Activated T-helper 17 cell treated with anti-CD3 and anti-CD28 coated beads, Interleukin-2, amount 50 U/mL, for 72 hours (primary cell): Measurements from ENCODE around the gene KRTAP10-6. TPM values are rescaled to one million over a fixed set of nuclear protein-coding genes. Genes with fewer than 3 reads are reported as not detected.
A peak's percentile ranks its signal among the peaks of the same experiment; 100 is the strongest.
"Not testable (repeated sequence)": the region's sequence is repeated elsewhere in the genome, so short reads cannot be mapped to it uniquely, and the experiment has no call there.

Experiments
- ATAC-seq: fragments of 150-1000 bp; cut with Tn5 transposase; replicated peaks from 2 replicates; pipeline ENCODE4 v1.10.0; 2021; ENCODE audit warnings: mild to moderate bottlenecking, moderate library complexity
- H3K27ac Mint-ChIP-seq: one replicate; pipeline ENCODE4 v1.8.0; 2022; ENCODE audit warnings: mixed read lengths
- H3K27me3 Mint-ChIP-seq: one replicate; pipeline ENCODE4 v1.8.0; 2022; ENCODE audit warnings: mixed read lengths
- H3K36me3 Mint-ChIP-seq: one replicate; pipeline ENCODE4 v1.8.0; 2022; ENCODE audit warnings: low read depth, mild to moderate bottlenecking, mixed read lengths
- H3K4me1 Mint-ChIP-seq: one replicate; pipeline ENCODE4 v1.8.0; 2022; ENCODE audit warnings: mixed read lengths
- H3K4me3 Mint-ChIP-seq: one replicate; pipeline ENCODE4 v1.8.0; 2022; ENCODE audit warnings: mild to moderate bottlenecking, mixed read lengths
- H3K9me3 Mint-ChIP-seq: one replicate; pipeline ENCODE4 v1.8.0; 2022; ENCODE audit warnings: mixed read lengths
- total RNA-seq, 2 donors: library from RNA; stranded (reverse); gene quantifications; one replicate each; pipeline ENCODE4 v1.2.3, GENCODE V29; 2022

KRTAP10-6 gene
- total RNA-seq, 2 donors from 2014 or later, result not detected

- no peak for ATAC-seq
- H3K36me3 Mint-ChIP-seq, result no peaks in the 10 kb centered on the region
- no peaks in the 10 kb centered on the region for H3K27me3 Mint-ChIP-seq
- H3K4me1 Mint-ChIP-seq, result no peaks in the 10 kb centered on the region
- H3K27ac Mint-ChIP-seq, result no peak overlapping the region
- H3K4me3 Mint-ChIP-seq, result no peak overlapping the region
- peaks cover 20% of the 10 kb centered on the region for H3K9me3 Mint-ChIP-seq
Measured at GRCh38 chr21:44611551-44611950, 19.2 kb upstream of the KRTAP10-6 start.

GRCh38 chr21:44610157-44610843, 18.0 kb upstream of the KRTAP10-6 start:
- not testable (repeated sequence) for H3K27ac Mint-ChIP-seq, H3K36me3 Mint-ChIP-seq, H3K4me1 Mint-ChIP-seq, H3K27me3 Mint-ChIP-seq, H3K4me3 Mint-ChIP-seq, ATAC-seq
- peaks cover 22% of the 10 kb centered on the region for H3K9me3 Mint-ChIP-seq

DNA sequence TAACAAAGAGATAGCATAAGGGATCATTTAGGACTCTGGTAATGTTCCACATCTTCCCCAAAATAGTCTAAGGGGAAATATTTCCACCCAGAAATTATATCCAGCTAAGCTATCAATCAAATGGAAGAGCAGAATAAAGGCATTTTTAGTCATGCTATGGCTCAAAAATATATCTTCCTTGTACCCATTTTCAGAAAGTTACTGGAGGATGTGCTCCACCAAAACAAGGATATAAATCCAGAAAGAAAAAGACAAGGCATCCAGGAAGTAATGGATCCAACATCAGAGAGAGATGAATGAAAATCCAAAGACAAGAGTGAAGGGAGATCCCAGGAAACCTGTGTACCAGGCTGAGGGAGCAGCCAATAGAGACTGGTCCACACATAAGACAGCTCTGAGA, 16.9 kb upstream of the KRTAP10-6 start:
- Mint-ChIP-seq H3K4me3 (no peak overlapping the region), H3K36me3 (no peaks in the 10 kb centered on the region), H3K27me3 (no peaks in the 10 kb centered on the region), H3K4me1 (no peaks in the 10 kb centered on the region), H3K27ac (no peak overlapping the region), H3K9me3 (peaks cover 22% of the 10 kb centered on the region)
- ATAC-seq, result no peak

- no peak overlapping the region for H3K4me3 Mint-ChIP-seq
- no peaks in the 10 kb centered on the region for H3K27me3 Mint-ChIP-seq
- H3K4me1 Mint-ChIP-seq, result no peaks in the 10 kb centered on the region
- peaks cover 22% of the 10 kb centered on the region for H3K9me3 Mint-ChIP-seq
- no peak for ATAC-seq
- no peak overlapping the region for H3K27ac Mint-ChIP-seq
- H3K36me3 Mint-ChIP-seq, result no peaks in the 10 kb centered on the region
Measured at GRCh38 chr21:44606495-44606894, 14.2 kb upstream of the KRTAP10-6 start.

GRCh38 chr21:44603911-44604310, 11.6 kb upstream of the KRTAP10-6 start:
- Mint-ChIP-seq H3K36me3 (no peaks in the 10 kb centered on the region), H3K27me3 (no peaks in the 10 kb centered on the region), H3K27ac (no peak overlapping the region), H3K4me3 (no peak overlapping the region), H3K9me3 (peaks cover 6% of the 10 kb centered on the region), H3K4me1 (no peaks in the 10 kb centered on the region)
- no peak for ATAC-seq

DNA sequence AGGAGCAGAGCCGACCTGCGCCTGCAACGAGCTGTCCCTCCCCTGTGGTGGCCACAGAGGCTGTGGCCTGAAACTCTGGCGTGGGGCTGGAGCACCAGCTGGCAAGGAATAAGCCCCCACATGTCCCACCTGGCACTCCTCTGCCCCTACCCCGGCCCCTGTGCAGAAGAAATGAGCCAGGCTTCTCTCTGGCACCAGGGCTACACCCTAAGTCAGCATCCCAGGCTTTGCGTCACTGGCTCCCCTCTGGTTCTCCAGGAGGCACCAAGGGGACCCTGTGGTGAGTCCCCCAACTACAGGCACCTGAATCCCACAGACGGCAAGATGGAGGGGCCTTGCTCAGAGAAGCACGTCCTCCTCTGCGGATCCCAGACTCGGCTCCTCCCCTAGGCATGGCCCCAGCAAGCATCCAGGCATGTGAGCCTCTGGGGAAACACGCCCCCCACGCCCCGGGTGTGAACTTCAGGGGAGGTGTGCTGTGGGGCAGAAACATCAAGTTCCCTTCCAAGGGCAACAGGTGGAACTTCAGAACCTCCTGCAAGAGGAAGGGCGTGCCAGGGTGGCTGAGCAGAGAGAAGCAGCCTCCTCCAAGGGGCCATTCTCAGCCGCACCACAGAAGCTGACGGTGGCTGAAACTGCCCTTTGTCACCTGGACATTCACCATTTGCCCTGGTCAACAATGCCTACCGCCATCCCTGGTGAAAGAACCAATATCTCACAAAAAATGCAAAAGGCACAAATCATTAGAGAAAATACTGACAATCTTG, 11.0 kb upstream of the KRTAP10-6 start:
- Mint-ChIP-seq H3K27me3 (peaks cover 4% of the 10 kb centered on the region), H3K9me3 (peaks cover 8% of the 10 kb centered on the region), H3K36me3 (no peaks in the 10 kb centered on the region), H3K4me1 (no peaks in the 10 kb centered on the region), H3K27ac (no peak overlapping the region), H3K4me3 (no peak overlapping the region)
- no peak for ATAC-seq

DNA sequence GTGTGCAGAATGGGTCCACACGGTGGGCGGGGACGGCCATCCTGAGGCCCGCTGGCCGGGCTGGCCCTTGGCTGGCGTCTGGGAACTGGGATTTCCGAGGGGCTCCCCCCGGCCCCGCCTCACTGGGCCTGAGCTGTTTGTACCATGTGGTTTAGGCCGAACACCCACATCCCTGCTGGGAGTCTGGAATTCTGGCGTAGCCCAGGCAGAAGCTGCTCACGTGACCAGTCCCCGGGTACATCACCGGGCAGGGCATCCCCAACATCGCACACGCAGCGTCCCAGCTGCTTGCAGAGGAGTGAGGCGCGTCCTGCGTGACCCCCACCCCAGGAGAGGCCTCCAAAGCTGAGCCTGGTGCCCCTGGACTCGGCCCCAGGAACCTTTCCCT, 10.2 kb upstream of the KRTAP10-6 start:
- H3K4me1 Mint-ChIP-seq, result no peaks in the 10 kb centered on the region
- ATAC-seq, result no peak

GRCh38 chr21:44601596-44602462, 9.5 kb upstream of the KRTAP10-6 start:
- Mint-ChIP-seq H3K27me3 (peaks cover 4% of the 10 kb centered on the region), H3K27ac (no peak overlapping the region), H3K9me3 (peaks cover 8% of the 10 kb centered on the region), H3K4me1 (no peaks in the 10 kb centered on the region), H3K4me3 (no peak overlapping the region), H3K36me3 (no peaks in the 10 kb centered on the region)
- ATAC-seq, result no peak

More for the DNA sequence above, 10.2 kb upstream of the KRTAP10-6 start:
- Mint-ChIP-seq H3K9me3 (peaks cover 8% of the 10 kb centered on the region), H3K36me3 (no peaks in the 10 kb centered on the region), H3K4me3 (no peak overlapping the region), H3K27me3 (peaks cover 4% of the 10 kb centered on the region), H3K27ac (no peak overlapping the region)

GRCh38 chr21:44601091-44601490, 8.8 kb upstream of the KRTAP10-6 start:
- not testable (repeated sequence) for H3K4me1 Mint-ChIP-seq, H3K4me3 Mint-ChIP-seq, H3K9me3 Mint-ChIP-seq, H3K36me3 Mint-ChIP-seq, ATAC-seq, H3K27ac Mint-ChIP-seq, H3K27me3 Mint-ChIP-seq

GRCh38 chr21:44600118-44600978, 8.0 kb upstream of the KRTAP10-6 start, which contains the start of gene KRTAP10-7:
Gene KRTAP10-7, plus strand, starts transcription at chr21:44600597. Its CDS starts 25 bp downstream, at chr21:44600622.
- not testable (repeated sequence) for H3K36me3 Mint-ChIP-seq, H3K4me1 Mint-ChIP-seq, H3K27ac Mint-ChIP-seq, ATAC-seq, H3K27me3 Mint-ChIP-seq, H3K9me3 Mint-ChIP-seq, H3K4me3 Mint-ChIP-seq

DNA sequence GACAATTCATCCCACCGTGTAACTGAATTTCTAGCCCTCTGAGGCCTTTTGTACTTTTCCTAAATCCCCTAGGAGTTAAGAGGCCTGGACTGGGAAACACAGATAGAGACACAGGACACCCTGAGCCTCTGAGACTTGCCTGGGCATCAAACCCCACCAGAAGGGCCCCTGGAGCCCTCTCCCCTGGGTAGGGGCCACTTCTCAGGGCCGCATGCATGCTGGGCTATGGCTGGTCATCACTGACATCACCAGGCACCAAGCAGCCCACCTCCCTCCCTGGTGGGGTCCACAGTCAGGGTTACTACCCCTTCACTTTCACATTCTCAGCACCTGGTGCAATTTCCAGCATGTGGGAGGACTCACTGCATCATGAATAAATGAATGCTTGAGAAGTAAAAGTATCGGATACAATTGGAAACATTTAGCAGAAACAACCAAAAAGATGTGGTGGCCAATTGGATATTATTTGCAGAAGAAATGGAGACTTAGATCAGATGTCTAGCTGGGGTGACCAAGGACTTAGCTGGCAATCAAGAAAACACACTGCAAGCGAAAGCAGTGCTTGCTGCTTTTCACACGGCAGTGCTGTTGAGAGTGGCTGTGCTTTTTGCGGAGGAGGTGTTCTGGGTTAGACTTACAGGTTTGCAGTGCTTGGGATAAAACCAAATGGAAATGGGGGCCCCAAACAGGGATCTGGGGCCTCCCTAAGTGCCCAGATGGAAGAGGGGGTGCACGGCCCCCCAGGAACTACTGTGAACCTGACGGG, 7.1 kb upstream of the KRTAP10-6 start:
- H3K4me1 Mint-ChIP-seq, result no peaks in the 10 kb centered on the region
- ATAC-seq, result no peak
- H3K4me3 Mint-ChIP-seq, result no peak overlapping the region
- H3K27ac Mint-ChIP-seq, result no peak overlapping the region
- peaks cover 4% of the 10 kb centered on the region for H3K27me3 Mint-ChIP-seq
- no peaks in the 10 kb centered on the region for H3K36me3 Mint-ChIP-seq
- peaks cover 5% of the 10 kb centered on the region for H3K9me3 Mint-ChIP-seq

DNA sequence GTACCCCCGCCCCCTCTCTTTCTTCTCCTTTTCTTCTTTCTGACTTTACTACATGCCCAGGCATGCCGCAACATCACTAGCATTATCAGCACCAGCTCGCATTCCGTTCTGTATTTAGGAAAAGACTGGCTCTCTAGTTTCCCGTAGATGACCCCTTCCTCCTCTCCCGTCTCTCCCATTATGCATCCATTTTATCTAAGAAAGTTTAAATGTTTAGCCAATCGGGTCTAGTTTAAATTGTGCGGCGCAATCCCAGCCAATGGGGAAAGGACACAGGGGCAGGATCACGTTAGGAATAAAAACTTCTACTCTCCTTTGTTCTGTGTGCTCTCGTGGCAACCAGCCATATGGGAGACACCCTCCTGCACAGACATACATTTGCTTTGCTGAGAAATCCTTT, 5.8 kb upstream of the KRTAP10-6 start:
- ATAC-seq, result no peak
- Mint-ChIP-seq H3K4me3 (no peak overlapping the region), H3K27me3 (peaks cover 4% of the 10 kb centered on the region), H3K9me3 (peaks cover 5% of the 10 kb centered on the region), H3K27ac (no peak overlapping the region), H3K36me3 (no peaks in the 10 kb centered on the region), H3K4me1 (no peaks in the 10 kb centered on the region)

DNA sequence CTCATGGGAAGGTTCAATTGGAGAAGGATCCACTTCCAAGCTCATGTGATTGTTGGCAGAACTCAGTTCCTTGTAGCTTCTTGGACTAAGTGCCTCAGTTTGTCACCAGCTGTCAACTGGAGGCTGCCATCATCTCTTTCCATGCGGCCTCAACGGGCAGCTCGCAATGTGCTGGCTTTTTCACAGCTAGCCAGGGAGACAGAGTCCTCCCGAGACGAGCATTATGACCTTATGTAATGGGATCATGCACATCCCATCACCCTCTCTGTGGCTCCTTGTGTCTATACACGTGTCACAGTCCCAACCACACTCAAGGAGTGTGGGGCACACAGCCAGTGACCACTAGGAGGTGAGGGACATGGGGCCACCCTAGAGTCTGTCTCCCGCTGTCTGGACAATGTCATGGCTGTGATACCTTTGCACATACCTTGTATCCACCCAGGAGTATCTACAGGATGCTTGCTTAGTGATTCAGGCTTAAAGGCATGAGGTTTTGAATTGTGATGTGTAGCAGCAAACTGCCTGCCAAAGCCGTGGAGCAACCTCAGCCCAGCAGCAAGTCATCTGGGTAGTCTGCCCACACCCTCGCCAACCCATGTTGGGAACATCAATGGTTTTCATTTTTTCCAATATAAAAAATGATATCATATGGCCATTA, 3.9 kb upstream of the KRTAP10-6 start:
- Mint-ChIP-seq H3K4me1 (no peaks in the 10 kb centered on the region), H3K27me3 (peaks cover 4% of the 10 kb centered on the region), H3K27ac (no peak overlapping the region), H3K36me3 (no peaks in the 10 kb centered on the region), H3K4me3 (no peak overlapping the region), H3K9me3 (peaks cover 5% of the 10 kb centered on the region)
- peak; percentile 28 for ATAC-seq
